HFF-Myc (cell line): ENCODE data around the gene MAPK10.

Experiments used
- DNase-seq: peaks from one replicate; pipeline ENCODE4 v3.0.0-alpha.2; 2011; ENCODE audit warnings: low read depth; ENCODE audit errors: extremely low read depth
- H3K4me3 ChIP-seq: replicated peaks from 2 replicates; pipeline ENCODE4 v1.5.1; 2011; ENCODE audit warnings: low read depth, mild to moderate bottlenecking, control low read depth, low read length
- CTCF ChIP-seq: IDR thresholded peaks from 2 replicates; pipeline ENCODE4 v1.5.1; 2012; ENCODE audit warnings: mild to moderate bottlenecking, low read depth, low read length, control low read depth; ENCODE audit errors: missing control alignments

The MAPK10 gene

GRCh38 chr4:86307432-86307831, 52.4 kb downstream of the MAPK10 start:
- no peak for TF ChIP-seq CTCF
- H3K4me3 ChIP-seq = no peak overlapping the region
- no peak for DNase-seq

- no peak for TF ChIP-seq CTCF
- DNase-seq = peak; percentile 6
- H3K4me3 ChIP-seq = no peak overlapping the region
Observed at GRCh38 chr4:86306816-86307215, 53.0 kb downstream of the MAPK10 start.

GRCh38 chr4:86302830-86303229, 57.0 kb downstream of the MAPK10 start:
- no peak for TF ChIP-seq CTCF
- no peak for DNase-seq
- no peak overlapping the region for H3K4me3 ChIP-seq

GRCh38 chr4:86302251-86302650, 57.6 kb downstream of the MAPK10 start:
- TF ChIP-seq CTCF = no peak
- H3K4me3 ChIP-seq = no peak overlapping the region
- peak; percentile 2 for DNase-seq

- no peak for DNase-seq
- H3K4me3 ChIP-seq = no peak overlapping the region
- no peak for TF ChIP-seq CTCF
Observed at GRCh38 chr4:86300516-86300915, 59.3 kb downstream of the MAPK10 start.

GRCh38 chr4:86296865-86297264, 63.0 kb downstream of the MAPK10 start:
- no peak overlapping the region for H3K4me3 ChIP-seq
- no peak for DNase-seq
- no peak for TF ChIP-seq CTCF

GRCh38 chr4:86294883-86295282, 65.0 kb downstream of the MAPK10 start:
- H3K4me3 ChIP-seq = no peak overlapping the region
- DNase-seq = no peak
- TF ChIP-seq CTCF = no peak
